Fibroblast of skin of left biceps (primary cell): Measurements from ENCODE around the gene FSIP2.

Experiments used
- DNase-seq, 2 experiments: peaks; one replicate each; pipeline ENCODE4 v3.0.0-alpha.2; 2013; ENCODE audit warnings: low read depth in 2 of 2

The FSIP2 gene

GRCh38 chr2:185738679-185739472 is at the start of gene FSIP2:
FSIP2 (plus strand) TSS chr2:185738804; CDS start chr2:185738895, 91 bp downstream.
- DNase-seq = peak; percentile 5 to 17

GRCh38 chr2:185689906-185690539 is 48.6 kb upstream of the FSIP2 start:
- no peak for DNase-seq

- no peak for DNase-seq
Measured at GRCh38 chr2:185695711-185696235, 42.8 kb upstream of the FSIP2 start.

GRCh38 chr2:185700883-185701282 is 37.7 kb upstream of the FSIP2 start:
- no peak for DNase-seq

GRCh38 chr2:185734658-185735057 is 3.9 kb upstream of the FSIP2 start:
- DNase-seq = no peak

GRCh38 chr2:185736210-185736609 is 2.4 kb upstream of the FSIP2 start:
- no peak for DNase-seq

- no peak for DNase-seq
Measured at GRCh38 chr2:185745864-185746859, 7.6 kb downstream of the FSIP2 start.

- no peak for DNase-seq
Measured at GRCh38 chr2:185757356-185757755, 18.8 kb downstream of the FSIP2 start.

- no peak for DNase-seq
Measured at GRCh38 chr2:185771396-185771795, 32.8 kb downstream of the FSIP2 start.

GRCh38 chr2:185780890-185781289 is 42.3 kb downstream of the FSIP2 start:
- no peak for DNase-seq

- no peak for DNase-seq
Measured at GRCh38 chr2:185782223-185782769, 43.7 kb downstream of the FSIP2 start.

- DNase-seq = no peak
Measured at GRCh38 chr2:185785156-185785555, 46.6 kb downstream of the FSIP2 start.

- no peak for DNase-seq
Measured at GRCh38 chr2:185785851-185786473, 47.4 kb downstream of the FSIP2 start.

GRCh38 chr2:185787227-185788145 is 48.9 kb downstream of the FSIP2 start:
- DNase-seq = peak; percentile 6 to 12

GRCh38 chr2:185790361-185790760 is 51.8 kb downstream of the FSIP2 start:
- no peak for DNase-seq

GRCh38 chr2:185793532-185794345 is 55.1 kb downstream of the FSIP2 start:
- no peak for DNase-seq

- DNase-seq = no peak
Measured at GRCh38 chr2:185796758-185797157, 58.2 kb downstream of the FSIP2 start.

GRCh38 chr2:185802926-185803325 is 64.3 kb downstream of the FSIP2 start:
- no peak for DNase-seq

GRCh38 chr2:185806783-185807182 is 68.2 kb downstream of the FSIP2 start:
- no peak for DNase-seq
